NCI-H128 (cell line): ENCODE measurements around the gene MXRA7.
"Not testable (repeated sequence)": the region's sequence is repeated elsewhere in the genome, so short reads cannot be mapped to it uniquely, and the experiment has no call there.

ENCODE experiments used
- DNase-seq: peaks from one replicate; lab custom pipeline; 2025; ENCODE audit not compliant: unreplicated experiment; lab: John Stamatoyannopoulos, UW

MXRA7 gene

GRCh38 chr17:76716146-76716838 is 5.5 kb upstream of the MXRA7 start:
- DNase-seq: no peak

GRCh38 chr17:76715496-76715830 is 4.7 kb upstream of the MXRA7 start:
- DNase-seq: no peak

- DNase-seq: no peak
Observed at GRCh38 chr17:76714822-76715495, 4.2 kb upstream of the MXRA7 start.

- DNase-seq: no peak
Observed at GRCh38 chr17:76714336-76714735, 3.6 kb upstream of the MXRA7 start.

GRCh38 chr17:76713765-76714164 is 3.0 kb upstream of the MXRA7 start:
- DNase-seq: no peak

GRCh38 chr17:76712321-76712720 is 1.6 kb upstream of the MXRA7 start:
- not testable (repeated sequence) for DNase-seq

- not testable (repeated sequence) for DNase-seq
Observed at GRCh38 chr17:76709951-76710862, 558 bp downstream of the MXRA7 start.

- no peak for DNase-seq
Observed at GRCh38 chr17:76709077-76709950, 1.5 kb downstream of the MXRA7 start.

GRCh38 chr17:76707985-76708807 is 2.6 kb downstream of the MXRA7 start:
- DNase-seq: no peak

- DNase-seq: no peak
Observed at GRCh38 chr17:76706817-76707216, 3.9 kb downstream of the MXRA7 start.

GRCh38 chr17:76704805-76705204 is 6.0 kb downstream of the MXRA7 start:
- no peak for DNase-seq

- DNase-seq: no peak
Observed at GRCh38 chr17:76702941-76703637, 7.7 kb downstream of the MXRA7 start.

- DNase-seq: no peak
Observed at GRCh38 chr17:76702076-76702475, 8.7 kb downstream of the MXRA7 start.

GRCh38 chr17:76701471-76701967 is 9.2 kb downstream of the MXRA7 start:
- no peak for DNase-seq

- DNase-seq: no peak
Observed at GRCh38 chr17:76700617-76701470, 9.9 kb downstream of the MXRA7 start.

- no peak for DNase-seq
Observed at GRCh38 chr17:76700270-76700616, 10.5 kb downstream of the MXRA7 start.

GRCh38 chr17:76698466-76698977 is 12.2 kb downstream of the MXRA7 start:
- DNase-seq: not testable (repeated sequence)
